ENCODE measurements around the gene CEBPG.

Gene CEBPG

GRCh38 chr19:33398361-33399060, 25.0 kb downstream of the CEBPG start:
- H3K9ac ChIP-seq (ENCODE audit: insufficient read length): no peak overlapping the region

GRCh38 chr19:33399081-33399744, 25.7 kb downstream of the CEBPG start:
- DNase-seq (ENCODE audit: low read depth, low spot score): no peak
- Histone ChIP-seq H3K9me3 (ENCODE audit: low read depth, low read length) (no peaks in the 10 kb centered on the region), H3K9ac (ENCODE audit: insufficient read length) (no peak overlapping the region), H3K4me3 (no peak overlapping the region), H3K27ac (no peak overlapping the region), H3K36me3 (ENCODE audit: insufficient read depth, low read length) (no peaks in the 10 kb centered on the region)
- no peak for TF ChIP-seq FOXP2 (optimal IDR thresholded peaks at IDR 0.05; ENCODE audit: control extremely low read depth, extremely low read length, insufficient read depth)
- no peak for TF ChIP-seq POLR2AphosphoS5 (IDR thresholded peaks at IDR 0.05; ENCODE audit: borderline replicate concordance, low read depth, low read length)
- TF ChIP-seq EZH2 (IDR thresholded peaks at IDR 0.05): no peak

More at GRCh38 chr19:33398361-33399060, 25.0 kb downstream of the CEBPG start:
- no peak overlapping the region for H3K27ac ChIP-seq
- no peaks in the 10 kb centered on the region for H3K9me3 ChIP-seq (ENCODE audit: low read depth, low read length)
- no peak for DNase-seq (ENCODE audit: low read depth, low spot score)
- no peak for TF ChIP-seq POLR2AphosphoS5 (IDR thresholded peaks at IDR 0.05; ENCODE audit: borderline replicate concordance, low read depth, low read length)
- no peak for TF ChIP-seq FOXP2 (optimal IDR thresholded peaks at IDR 0.05; ENCODE audit: control extremely low read depth, extremely low read length, insufficient read depth)
- no peak for TF ChIP-seq EZH2 (IDR thresholded peaks at IDR 0.05)
- no peaks in the 10 kb centered on the region for H3K36me3 ChIP-seq (ENCODE audit: insufficient read depth, low read length)
- no peak overlapping the region for H3K4me3 ChIP-seq

- TF ChIP-seq EZH2 (IDR thresholded peaks at IDR 0.05): no peak
- TF ChIP-seq FOXP2 (optimal IDR thresholded peaks at IDR 0.05; ENCODE audit: control extremely low read depth, extremely low read length, insufficient read depth): no peak
- no peak for TF ChIP-seq POLR2AphosphoS5 (IDR thresholded peaks at IDR 0.05; ENCODE audit: borderline replicate concordance, low read depth, low read length)
- Histone ChIP-seq H3K9me3 (ENCODE audit: low read depth, low read length) (no peaks in the 10 kb centered on the region), H3K27ac (no peak overlapping the region), H3K36me3 (ENCODE audit: insufficient read depth, low read length) (no peaks in the 10 kb centered on the region), H3K9ac (ENCODE audit: insufficient read length) (no peak overlapping the region), H3K4me3 (no peak overlapping the region)
- no peak for DNase-seq (ENCODE audit: low read depth, low spot score)
Observed at GRCh38 chr19:33399745-33400681, 26.5 kb downstream of the CEBPG start.

- Histone ChIP-seq H3K27ac (no peak overlapping the region), H3K9me3 (ENCODE audit: low read depth, low read length) (no peaks in the 10 kb centered on the region), H3K4me3 (no peak overlapping the region), H3K9ac (ENCODE audit: insufficient read length) (no peak overlapping the region), H3K36me3 (ENCODE audit: insufficient read depth, low read length) (no peaks in the 10 kb centered on the region)
- TF ChIP-seq EZH2 (IDR thresholded peaks at IDR 0.05) (no peak), POLR2AphosphoS5 (IDR thresholded peaks at IDR 0.05; ENCODE audit: borderline replicate concordance, low read depth, low read length) (no peak), FOXP2 (optimal IDR thresholded peaks at IDR 0.05; ENCODE audit: control extremely low read depth, extremely low read length, insufficient read depth) (no peak)
- no peak for DNase-seq (ENCODE audit: low read depth, low spot score)
Observed at GRCh38 chr19:33400856-33401682, 27.6 kb downstream of the CEBPG start.

- no peak for DNase-seq (ENCODE audit: low read depth, low spot score)
- TF ChIP-seq POLR2AphosphoS5 (IDR thresholded peaks at IDR 0.05; ENCODE audit: borderline replicate concordance, low read depth, low read length) (no peak), EZH2 (IDR thresholded peaks at IDR 0.05) (no peak), FOXP2 (optimal IDR thresholded peaks at IDR 0.05; ENCODE audit: control extremely low read depth, extremely low read length, insufficient read depth) (no peak)
- Histone ChIP-seq H3K27ac (no peak overlapping the region), H3K36me3 (ENCODE audit: insufficient read depth, low read length) (no peaks in the 10 kb centered on the region), H3K9ac (ENCODE audit: insufficient read length) (no peak overlapping the region), H3K9me3 (ENCODE audit: low read depth, low read length) (no peaks in the 10 kb centered on the region), H3K4me3 (no peak overlapping the region)
Observed at GRCh38 chr19:33401683-33402420, 28.3 kb downstream of the CEBPG start.

GRCh38 chr19:33402421-33403220, 29.1 kb downstream of the CEBPG start:
- TF ChIP-seq POLR2AphosphoS5 (IDR thresholded peaks at IDR 0.05; ENCODE audit: borderline replicate concordance, low read depth, low read length): no peak
- TF ChIP-seq FOXP2 (optimal IDR thresholded peaks at IDR 0.05; ENCODE audit: control extremely low read depth, extremely low read length, insufficient read depth): no peak
- no peak overlapping the region for H3K4me3 ChIP-seq
- H3K9me3 ChIP-seq (ENCODE audit: low read depth, low read length): no peaks in the 10 kb centered on the region
- DNase-seq (ENCODE audit: low read depth, low spot score): no peak
- no peak overlapping the region for H3K27ac ChIP-seq
- no peak overlapping the region for H3K9ac ChIP-seq (ENCODE audit: insufficient read length)
- no peaks in the 10 kb centered on the region for H3K36me3 ChIP-seq (ENCODE audit: insufficient read depth, low read length)
